GM19463 (cell line): Measurements from ENCODE around the gene STOM.

Experiments
- ATAC-seq: cut with Tn5 transposase; IDR thresholded peaks from one replicate; pipeline ENCODE4 v1.9.1; 2021; ENCODE audit warnings: mild to moderate bottlenecking, moderate library complexity; ENCODE audit not compliant: unreplicated experiment

Gene STOM

GRCh38 chr9:121323449-121324151, 46.5 kb downstream of the STOM start:
- no peak for ATAC-seq

- ATAC-seq: no peak
Measured at GRCh38 chr9:121322737-121323448, 47.2 kb downstream of the STOM start.

GRCh38 chr9:121322037-121322736, 47.9 kb downstream of the STOM start:
- ATAC-seq: no peak

- ATAC-seq: no peak
Measured at GRCh38 chr9:121321016-121321503, 49.0 kb downstream of the STOM start.

GRCh38 chr9:121319383-121319780, 50.7 kb downstream of the STOM start:
- ATAC-seq: no peak

- no peak for ATAC-seq
Measured at GRCh38 chr9:121318631-121319382, 51.2 kb downstream of the STOM start.

GRCh38 chr9:121317737-121318630, 52.1 kb downstream of the STOM start:
- ATAC-seq: no peak

GRCh38 chr9:121316852-121317373, 53.1 kb downstream of the STOM start:
- ATAC-seq: no peak

- ATAC-seq: no peak
Measured at GRCh38 chr9:121316378-121316777, 53.7 kb downstream of the STOM start.

- ATAC-seq: no peak
Measured at GRCh38 chr9:121313458-121314152, 56.4 kb downstream of the STOM start.

GRCh38 chr9:121312169-121312568, 57.9 kb downstream of the STOM start:
- ATAC-seq: no peak

GRCh38 chr9:121310571-121310970, 59.5 kb downstream of the STOM start:
- ATAC-seq: no peak

GRCh38 chr9:121309833-121310425, 60.1 kb downstream of the STOM start:
- ATAC-seq: no peak

- ATAC-seq: no peak
Measured at GRCh38 chr9:121309171-121309570, 60.9 kb downstream of the STOM start.

GRCh38 chr9:121308765-121309164, 61.3 kb downstream of the STOM start:
- no peak for ATAC-seq

- ATAC-seq: no peak
Measured at GRCh38 chr9:121307976-121308375, 62.1 kb downstream of the STOM start.

GRCh38 chr9:121305269-121305994, 64.6 kb downstream of the STOM start:
- ATAC-seq: no peak

- ATAC-seq: no peak
Measured at GRCh38 chr9:121304707-121305106, 65.3 kb downstream of the STOM start.
